Calu3 (cell line): ENCODE measurements around the gene TECRL. TPM values are rescaled to one million over a fixed set of nuclear protein-coding genes. Genes with fewer than 3 reads are reported as not detected.

Experiments
- BruUV-seq: library from RNA; stranded (reverse); fragments of 400-500 nt; replicated peaks from 2 replicates; lab custom pipeline; 2021; lab: Mats Ljungman, UMichigan
- CTCF ChIA-PET: fragments of 300-600 bp; sonication (Branson Sonifier 250); formaldehyde crosslinking; loops from one replicate; lab custom pipeline; 2022; ENCODE audit warnings: antibody characterized with exemption; lab: Charles Lee
- DNase-seq: peaks from one replicate; pipeline ENCODE4 v3.0.0; 2022
- H3K27ac Mint-ChIP-seq: one replicate; pipeline ENCODE4 v1.8.0; 2022; ENCODE audit warnings: mixed read lengths; ENCODE audit not compliant: unreplicated experiment
- H3K27me3 Mint-ChIP-seq: one replicate; pipeline ENCODE4 v1.8.0; 2022; ENCODE audit warnings: mixed read lengths; ENCODE audit not compliant: unreplicated experiment
- H3K36me3 Mint-ChIP-seq: one replicate; pipeline ENCODE4 v1.8.0; 2022; ENCODE audit warnings: mild to moderate bottlenecking, moderate library complexity, mixed read lengths; ENCODE audit not compliant: insufficient read depth, unreplicated experiment
- H3K4me1 Mint-ChIP-seq: one replicate; pipeline ENCODE4 v1.8.0; 2022; ENCODE audit warnings: mild to moderate bottlenecking, low read depth, mixed read lengths; ENCODE audit not compliant: unreplicated experiment
- H3K4me3 Mint-ChIP-seq: one replicate; pipeline ENCODE4 v1.8.0; 2022; ENCODE audit warnings: mild to moderate bottlenecking, low read depth, moderate library complexity, mixed read lengths; ENCODE audit not compliant: unreplicated experiment
- H3K9me3 Mint-ChIP-seq: one replicate; pipeline ENCODE4 v1.8.0; 2022; ENCODE audit warnings: low read depth, mixed read lengths; ENCODE audit not compliant: unreplicated experiment
- intact Hi-C: fragments of 100-400 bp; cut with micrococcal nuclease; formaldehyde crosslinking; loops from one replicate; pipeline ENCODE4 v1.10.0; 2022; ENCODE audit not compliant: unreplicated experiment
- total RNA-seq: library from RNA; stranded (reverse); gene quantifications from 2 replicates; pipeline ENCODE4 v1.2.3, GENCODE V29; 2022
- TF ChIP-seq, protein P1 (sequence below): fragments of 200-600 bp; IDR thresholded peaks from one replicate; pipeline ENCODE4 v1.8.0; 2022; ENCODE audit warnings: antibody characterized with exemption; ENCODE audit not compliant: unreplicated experiment

TECRL gene
- total RNA-seq, 1 experiment from 2014 or later, result not detected

- CTCF ChIA-PET, result no interaction called here
Observed at GRCh38 chr4:64330143-64330542, 79.1 kb downstream of the TECRL start.

DNA sequence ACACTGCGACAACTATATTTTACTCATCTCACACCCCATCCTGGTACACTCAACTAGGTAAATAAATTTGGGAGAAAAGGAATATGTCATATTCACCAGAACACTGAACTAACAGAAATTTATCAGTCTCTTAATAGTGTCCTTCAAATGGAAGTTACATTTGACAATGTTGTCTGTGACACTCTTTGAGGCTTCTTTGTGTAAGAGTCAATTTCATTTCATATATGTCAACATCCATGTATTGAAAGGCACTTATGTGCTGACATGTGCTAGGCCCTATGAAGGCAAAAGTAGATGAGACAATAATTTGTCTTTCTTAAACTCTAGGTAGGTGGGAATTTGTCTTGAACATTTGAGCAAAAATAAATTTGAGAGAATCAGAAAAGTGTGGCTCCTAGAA is 82.0 kb downstream of the TECRL start:
- Mint-ChIP-seq H3K27ac (no peak overlapping the region), H3K27me3 (no peaks in the 10 kb centered on the region), H3K36me3 (no peaks in the 10 kb centered on the region), H3K4me1 (no peaks in the 10 kb centered on the region), H3K9me3 (peaks cover 2% of the 10 kb centered on the region), H3K4me3 (no peak overlapping the region)
- CTCF ChIA-PET, result no interaction called here
- BruUV-seq, result no TSS peak
- TF ChIP-seq, protein P1, sequence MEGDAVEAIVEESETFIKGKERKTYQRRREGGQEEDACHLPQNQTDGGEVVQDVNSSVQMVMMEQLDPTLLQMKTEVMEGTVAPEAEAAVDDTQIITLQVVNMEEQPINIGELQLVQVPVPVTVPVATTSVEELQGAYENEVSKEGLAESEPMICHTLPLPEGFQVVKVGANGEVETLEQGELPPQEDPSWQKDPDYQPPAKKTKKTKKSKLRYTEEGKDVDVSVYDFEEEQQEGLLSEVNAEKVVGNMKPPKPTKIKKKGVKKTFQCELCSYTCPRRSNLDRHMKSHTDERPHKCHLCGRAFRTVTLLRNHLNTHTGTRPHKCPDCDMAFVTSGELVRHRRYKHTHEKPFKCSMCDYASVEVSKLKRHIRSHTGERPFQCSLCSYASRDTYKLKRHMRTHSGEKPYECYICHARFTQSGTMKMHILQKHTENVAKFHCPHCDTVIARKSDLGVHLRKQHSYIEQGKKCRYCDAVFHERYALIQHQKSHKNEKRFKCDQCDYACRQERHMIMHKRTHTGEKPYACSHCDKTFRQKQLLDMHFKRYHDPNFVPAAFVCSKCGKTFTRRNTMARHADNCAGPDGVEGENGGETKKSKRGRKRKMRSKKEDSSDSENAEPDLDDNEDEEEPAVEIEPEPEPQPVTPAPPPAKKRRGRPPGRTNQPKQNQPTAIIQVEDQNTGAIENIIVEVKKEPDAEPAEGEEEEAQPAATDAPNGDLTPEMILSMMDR, result no peak
- intact Hi-C loops, result no loop called here
- no peak for DNase-seq

More at GRCh38 chr4:64330143-64330542, 79.1 kb downstream of the TECRL start:
- no peak for DNase-seq
- Mint-ChIP-seq H3K27ac (no peak overlapping the region), H3K9me3 (no peaks in the 10 kb centered on the region), H3K27me3 (no peaks in the 10 kb centered on the region), H3K36me3 (no peaks in the 10 kb centered on the region), H3K4me3 (no peak overlapping the region), H3K4me1 (no peaks in the 10 kb centered on the region)
- intact Hi-C loops, result no loop called here
- TF ChIP-seq, protein P1, result no peak
- BruUV-seq, result no TSS peak

DNA sequence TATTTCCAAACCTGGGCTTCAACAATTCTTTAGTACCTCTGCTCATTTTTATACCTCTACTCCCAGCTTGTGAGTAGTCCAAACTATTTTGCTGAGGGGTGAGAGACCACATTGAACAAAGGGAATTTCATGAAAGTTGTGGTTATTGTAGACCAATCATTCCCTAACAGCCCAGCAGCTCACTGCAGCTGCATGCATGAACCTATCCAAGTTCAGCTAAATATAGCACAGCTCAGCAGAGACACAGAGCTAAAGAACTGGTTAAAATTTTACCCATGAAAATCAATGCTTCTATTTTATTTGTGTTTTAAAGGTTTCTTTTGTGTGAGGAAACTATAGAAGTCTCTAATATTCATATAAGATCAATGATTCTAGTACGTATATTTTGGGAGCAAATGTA is 82.7 kb downstream of the TECRL start:
- Mint-ChIP-seq H3K27ac (no peak overlapping the region), H3K4me3 (no peak overlapping the region), H3K27me3 (no peaks in the 10 kb centered on the region), H3K4me1 (no peaks in the 10 kb centered on the region), H3K9me3 (peaks cover 2% of the 10 kb centered on the region), H3K36me3 (no peaks in the 10 kb centered on the region)
- DNase-seq, result no peak
- BruUV-seq, result no TSS peak
- TF ChIP-seq, protein P1, result no peak
- CTCF ChIA-PET, result no interaction called here
- intact Hi-C loops, result no loop called here

- Mint-ChIP-seq H3K27ac (no peak overlapping the region), H3K36me3 (no peaks in the 10 kb centered on the region), H3K9me3 (peaks cover 2% of the 10 kb centered on the region), H3K4me1 (no peaks in the 10 kb centered on the region), H3K27me3 (no peaks in the 10 kb centered on the region), H3K4me3 (no peak overlapping the region)
- DNase-seq, result no peak
- intact Hi-C loops, result no loop called here
- BruUV-seq, result no TSS peak
- TF ChIP-seq, protein P1, result no peak
- CTCF ChIA-PET, result no interaction called here
Observed at GRCh38 chr4:64306255-64306565, 103.0 kb downstream of the TECRL start.
